NB4 (cell line): ENCODE measurements around the gene MINAR1.

Experiments used
- MYC ChIP-seq: IDR thresholded peaks from 2 replicates; pipeline ENCODE4 v1.6.1; 2011; ENCODE audit warnings: low read depth, low read length
- TF ChIP-seq, protein P1 (sequence below): IDR thresholded peaks from one replicate; pipeline ENCODE4 v1.5.1; 2012; ENCODE audit warnings: low read depth, low read length

DNA sequence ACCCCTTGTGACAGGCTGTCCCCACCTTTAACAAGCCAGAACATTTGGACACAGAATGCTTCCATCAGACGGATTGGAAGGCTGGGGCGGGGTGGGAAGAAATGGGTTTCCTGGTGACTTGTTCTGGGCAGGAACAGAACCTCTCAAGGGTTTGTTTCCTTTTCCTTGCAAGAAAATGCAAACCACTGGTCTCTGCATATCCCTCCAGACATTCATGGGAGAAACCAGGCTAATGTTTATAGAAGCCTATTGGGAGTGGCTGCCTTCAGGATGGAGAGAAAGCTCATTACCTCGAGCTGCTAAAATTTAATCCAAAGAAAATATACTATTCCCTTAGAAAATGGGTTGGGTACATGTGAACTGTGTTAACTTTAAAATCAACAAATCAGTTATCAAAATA is 21.9 kb downstream of the MINAR1 start:
- TF ChIP-seq, protein P1, sequence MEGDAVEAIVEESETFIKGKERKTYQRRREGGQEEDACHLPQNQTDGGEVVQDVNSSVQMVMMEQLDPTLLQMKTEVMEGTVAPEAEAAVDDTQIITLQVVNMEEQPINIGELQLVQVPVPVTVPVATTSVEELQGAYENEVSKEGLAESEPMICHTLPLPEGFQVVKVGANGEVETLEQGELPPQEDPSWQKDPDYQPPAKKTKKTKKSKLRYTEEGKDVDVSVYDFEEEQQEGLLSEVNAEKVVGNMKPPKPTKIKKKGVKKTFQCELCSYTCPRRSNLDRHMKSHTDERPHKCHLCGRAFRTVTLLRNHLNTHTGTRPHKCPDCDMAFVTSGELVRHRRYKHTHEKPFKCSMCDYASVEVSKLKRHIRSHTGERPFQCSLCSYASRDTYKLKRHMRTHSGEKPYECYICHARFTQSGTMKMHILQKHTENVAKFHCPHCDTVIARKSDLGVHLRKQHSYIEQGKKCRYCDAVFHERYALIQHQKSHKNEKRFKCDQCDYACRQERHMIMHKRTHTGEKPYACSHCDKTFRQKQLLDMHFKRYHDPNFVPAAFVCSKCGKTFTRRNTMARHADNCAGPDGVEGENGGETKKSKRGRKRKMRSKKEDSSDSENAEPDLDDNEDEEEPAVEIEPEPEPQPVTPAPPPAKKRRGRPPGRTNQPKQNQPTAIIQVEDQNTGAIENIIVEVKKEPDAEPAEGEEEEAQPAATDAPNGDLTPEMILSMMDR: no peak
- TF ChIP-seq MYC: no peak
